ENCODE measurements around the gene CNOT4. TPM values are rescaled to one million over a fixed set of nuclear protein-coding genes. Genes with fewer than 3 reads are reported as not detected.

CNOT4 gene
- total and polyA plus RNA-seq, 4 donors, result 5.6 to 61.4 (median 11.7) TPM

DNA sequence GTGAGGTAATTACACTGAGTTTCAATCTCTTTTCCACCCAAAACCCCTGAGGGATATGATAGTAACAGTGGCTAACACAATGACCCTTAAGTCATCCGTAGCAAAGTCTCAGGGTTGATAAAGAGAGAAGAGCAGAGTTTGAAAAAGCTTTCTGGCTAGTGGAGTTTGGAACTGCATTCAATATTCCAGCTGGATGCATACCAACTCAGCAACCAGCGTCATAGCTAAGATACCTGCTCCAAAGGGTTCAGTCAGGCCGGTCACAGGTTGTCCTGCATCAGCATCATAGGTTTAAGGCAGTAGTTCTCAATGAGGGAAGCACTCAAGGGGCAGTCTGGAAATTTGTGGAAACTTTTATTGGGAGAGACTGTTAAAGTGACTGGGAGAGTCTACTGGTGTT is 93.5 kb downstream of the CNOT4 start:
- H3K4me1 ChIP-seq (ENCODE audit: control insufficient read depth in 5 of 5, insufficient read depth in 5 of 5, low read length in 5 of 5), result peaks cover 0 to 8% (median 0%) of the 10 kb centered on the region in 5 donors
- TF ChIP-seq, protein P1, sequence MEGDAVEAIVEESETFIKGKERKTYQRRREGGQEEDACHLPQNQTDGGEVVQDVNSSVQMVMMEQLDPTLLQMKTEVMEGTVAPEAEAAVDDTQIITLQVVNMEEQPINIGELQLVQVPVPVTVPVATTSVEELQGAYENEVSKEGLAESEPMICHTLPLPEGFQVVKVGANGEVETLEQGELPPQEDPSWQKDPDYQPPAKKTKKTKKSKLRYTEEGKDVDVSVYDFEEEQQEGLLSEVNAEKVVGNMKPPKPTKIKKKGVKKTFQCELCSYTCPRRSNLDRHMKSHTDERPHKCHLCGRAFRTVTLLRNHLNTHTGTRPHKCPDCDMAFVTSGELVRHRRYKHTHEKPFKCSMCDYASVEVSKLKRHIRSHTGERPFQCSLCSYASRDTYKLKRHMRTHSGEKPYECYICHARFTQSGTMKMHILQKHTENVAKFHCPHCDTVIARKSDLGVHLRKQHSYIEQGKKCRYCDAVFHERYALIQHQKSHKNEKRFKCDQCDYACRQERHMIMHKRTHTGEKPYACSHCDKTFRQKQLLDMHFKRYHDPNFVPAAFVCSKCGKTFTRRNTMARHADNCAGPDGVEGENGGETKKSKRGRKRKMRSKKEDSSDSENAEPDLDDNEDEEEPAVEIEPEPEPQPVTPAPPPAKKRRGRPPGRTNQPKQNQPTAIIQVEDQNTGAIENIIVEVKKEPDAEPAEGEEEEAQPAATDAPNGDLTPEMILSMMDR (IDR thresholded peaks at IDR 0.05; ENCODE audit: control extremely low read depth, extremely low read depth), result no peak
- no peak overlapping the region for H3K4me3 ChIP-seq
- DNase-seq (no peak), ATAC-seq (ENCODE audit: insufficient read depth, low FRiP score) (no peak)
- no peak overlapping the region for H3K9ac ChIP-seq (ENCODE audit: insufficient read depth in 1 of 2, low read length in 2 of 2)
- peaks cover 0 to 8% (median 2%) of the 10 kb centered on the region in 4 donors for H3K36me3 ChIP-seq (ENCODE audit: control insufficient read depth in 4 of 4, insufficient read depth in 4 of 4, low read length in 4 of 4)
- 96 to 97% methylated on average over 3 of the region's 3 CpGs for WGBS, 2 donors
- H3K27ac ChIP-seq (ENCODE audit: low read depth in 1 of 2, low read length in 1 of 2), result no peak overlapping the region
- H3K9me3 ChIP-seq (ENCODE audit: control insufficient read depth in 4 of 4, insufficient read depth in 3 of 4, low read length in 3 of 4), result no peaks in the 10 kb centered on the region
- H3K27me3 ChIP-seq (ENCODE audit: control insufficient read depth in 3 of 3, insufficient read depth in 3 of 3, low read length in 2 of 3), result no peaks in the 10 kb centered on the region

GRCh38 chr7:135414850-135415439 is 95.0 kb downstream of the CNOT4 start:
- Histone ChIP-seq H3K27me3 (ENCODE audit: control insufficient read depth in 3 of 3, insufficient read depth in 3 of 3, low read length in 2 of 3) (no peaks in the 10 kb centered on the region), H3K27ac (ENCODE audit: low read depth in 1 of 2, low read length in 1 of 2) (no peak overlapping the region), H3K4me3 (no peak overlapping the region), H3K4me1 (ENCODE audit: control insufficient read depth in 5 of 5, insufficient read depth in 5 of 5, low read length in 5 of 5) (peaks cover 0 to 3% (median 0%) of the 10 kb centered on the region in 5 donors), H3K9me3 (ENCODE audit: control insufficient read depth in 4 of 4, insufficient read depth in 3 of 4, low read length in 3 of 4) (no peaks in the 10 kb centered on the region), H3K36me3 (ENCODE audit: control insufficient read depth in 4 of 4, insufficient read depth in 4 of 4, low read length in 4 of 4) (peaks cover 0 to 12% (median 3%) of the 10 kb centered on the region in 4 donors), H3K9ac (ENCODE audit: insufficient read depth in 1 of 2, low read length in 2 of 2) (no peak overlapping the region)
- peak; percentile 15 to 46 (median 31) for DNase-seq
- no peak for ATAC-seq (ENCODE audit: insufficient read depth, low FRiP score)
- 73 to 87% methylated on average over 2 of the region's 2 CpGs for WGBS, 2 donors
- TF ChIP-seq, protein P1 (IDR thresholded peaks at IDR 0.05; ENCODE audit: control extremely low read depth, extremely low read depth), result peak; percentile 23

DNA sequence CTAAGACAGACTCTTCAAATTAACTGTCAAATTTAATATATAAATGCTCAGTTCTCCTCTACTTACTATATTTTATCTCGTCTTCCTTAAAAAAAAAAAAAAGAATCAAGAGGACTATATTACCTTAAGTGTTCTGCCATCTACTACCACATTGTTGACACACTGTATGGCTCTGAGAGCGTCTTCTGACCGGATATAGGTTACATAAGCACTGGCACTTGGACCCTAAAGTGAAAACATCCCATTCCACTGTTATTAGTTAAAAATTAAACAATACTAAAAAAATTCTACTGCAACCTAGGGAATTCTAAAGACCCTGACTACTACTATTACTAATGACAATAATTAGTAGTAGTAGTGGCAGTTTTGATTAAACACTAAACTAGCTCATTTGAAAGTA is 95.7 kb downstream of the CNOT4 start:
- ATAC-seq (ENCODE audit: insufficient read depth, low FRiP score) (no peak), DNase-seq (no peak)
- H3K36me3 ChIP-seq (ENCODE audit: control insufficient read depth in 4 of 4, insufficient read depth in 4 of 4, low read length in 4 of 4), result peaks cover 0 to 12% (median 3%) of the 10 kb centered on the region in 4 donors
- H3K9me3 ChIP-seq (ENCODE audit: control insufficient read depth in 4 of 4, insufficient read depth in 3 of 4, low read length in 3 of 4), result no peaks in the 10 kb centered on the region
- H3K27ac ChIP-seq (ENCODE audit: low read depth in 1 of 2, low read length in 1 of 2), result no peak overlapping the region
- H3K4me3 ChIP-seq, result no peak overlapping the region
- TF ChIP-seq, protein P1 (IDR thresholded peaks at IDR 0.05; ENCODE audit: control extremely low read depth, extremely low read depth), result no peak
- H3K4me1 ChIP-seq (ENCODE audit: control insufficient read depth in 5 of 5, insufficient read depth in 5 of 5, low read length in 5 of 5), result peaks cover 0 to 3% (median 0%) of the 10 kb centered on the region in 5 donors
- 66 to 83% methylated on average over 3 of the region's 3 CpGs for WGBS, 2 donors
- no peaks in the 10 kb centered on the region for H3K27me3 ChIP-seq (ENCODE audit: control insufficient read depth in 3 of 3, insufficient read depth in 3 of 3, low read length in 2 of 3)
- no peak overlapping the region for H3K9ac ChIP-seq (ENCODE audit: insufficient read depth in 1 of 2, low read length in 2 of 2)

GRCh38 chr7:135411098-135411497 is 98.8 kb downstream of the CNOT4 start:
- Histone ChIP-seq H3K4me3 (no peak overlapping the region), H3K9ac (ENCODE audit: insufficient read depth in 1 of 2, low read length in 2 of 2) (no peak overlapping the region), H3K4me1 (ENCODE audit: control insufficient read depth in 5 of 5, insufficient read depth in 5 of 5, low read length in 5 of 5) (no peaks in the 10 kb centered on the region), H3K36me3 (ENCODE audit: control insufficient read depth in 4 of 4, insufficient read depth in 4 of 4, low read length in 4 of 4) (peaks cover 2 to 10% (median 3%) of the 10 kb centered on the region in 4 donors), H3K9me3 (ENCODE audit: control insufficient read depth in 4 of 4, insufficient read depth in 3 of 4, low read length in 3 of 4) (no peaks in the 10 kb centered on the region), H3K27me3 (ENCODE audit: control insufficient read depth in 3 of 3, insufficient read depth in 3 of 3, low read length in 2 of 3) (no peaks in the 10 kb centered on the region), H3K27ac (ENCODE audit: low read depth in 1 of 2, low read length in 1 of 2) (no peak overlapping the region)
- ATAC-seq (ENCODE audit: insufficient read depth, low FRiP score), result no peak
- no peak for DNase-seq
- TF ChIP-seq, protein P1 (IDR thresholded peaks at IDR 0.05; ENCODE audit: control extremely low read depth, extremely low read depth), result no peak
